Activated gamma-delta T cell (primary cell): ENCODE measurements around the gene CYP2B6.
"Not testable (repeated sequence)": the region's sequence is repeated elsewhere in the genome, so short reads cannot be mapped to it uniquely, and the experiment has no call there.

Source experiments
- DNase-seq: peaks from one replicate; lab custom pipeline; 2025; lab: John Stamatoyannopoulos, UW
- total RNA-seq, 2 donors: gene quantifications; one replicate each; lab custom pipeline; 2026; lab: John Stamatoyannopoulos, UW

The CYP2B6 gene
- 0 to 0.31 reads per million in 2 donors for total RNA-seq

DNA sequence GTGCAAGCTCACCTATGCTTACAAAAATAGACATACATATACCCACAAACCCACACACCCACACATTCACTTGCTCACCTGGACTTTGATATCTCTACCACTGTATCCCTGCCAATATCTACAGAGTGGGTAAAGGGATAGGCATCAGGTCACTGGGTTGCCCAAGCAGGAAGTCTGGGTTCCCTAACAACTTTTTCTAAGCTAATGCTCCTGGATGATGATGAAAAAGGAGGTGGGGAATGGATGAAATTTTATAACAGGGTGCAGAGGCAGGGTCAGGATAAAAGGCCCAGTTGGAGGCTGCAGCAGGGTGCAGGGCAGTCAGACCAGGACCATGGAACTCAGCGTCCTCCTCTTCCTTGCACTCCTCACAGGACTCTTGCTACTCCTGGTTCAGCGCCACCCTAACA, at the start of gene CYP2B6:
TSS of gene CYP2B6 (plus strand) at position 311 of the 410 bp plus-strand sequence. CDS start at position 335, 24 bp downstream.
- no peak for DNase-seq

DNA sequence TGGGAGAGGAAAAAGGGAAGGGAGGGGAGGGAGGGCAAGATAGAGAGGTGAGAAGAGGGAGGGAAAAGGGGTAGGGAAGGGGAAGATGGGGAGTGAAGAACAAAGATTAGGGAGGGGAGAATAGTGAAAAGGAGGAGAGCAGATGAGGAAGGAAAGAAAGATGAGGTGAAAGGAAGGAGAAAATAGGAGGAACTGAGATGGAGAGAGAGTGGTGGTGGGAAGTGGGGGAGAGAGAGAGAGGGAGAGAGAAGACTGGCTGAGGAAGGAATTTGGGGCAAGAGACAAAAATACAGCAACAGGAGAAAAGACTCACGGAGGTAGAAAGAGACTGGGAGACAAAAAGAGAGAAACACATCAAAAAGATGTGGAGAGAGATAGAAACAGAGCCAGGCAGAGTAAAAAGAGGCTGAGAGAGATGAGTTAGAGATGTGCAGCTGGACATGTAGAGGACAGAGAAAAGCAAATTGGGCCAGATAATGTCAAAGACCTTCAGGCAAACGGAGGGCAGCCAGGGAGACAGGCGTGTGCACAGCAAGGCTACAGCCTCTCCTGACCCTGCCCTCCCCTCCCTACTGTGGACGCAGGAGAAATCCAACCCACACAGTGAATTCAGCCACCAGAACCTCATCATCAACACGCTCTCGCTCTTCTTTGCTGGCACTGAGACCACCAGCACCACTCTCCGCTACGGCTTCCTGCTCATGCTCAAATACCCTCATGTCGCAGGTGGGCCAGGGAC, 49.4 kb upstream of the CYP2B6 start:
- DNase-seq: no peak

DNA sequence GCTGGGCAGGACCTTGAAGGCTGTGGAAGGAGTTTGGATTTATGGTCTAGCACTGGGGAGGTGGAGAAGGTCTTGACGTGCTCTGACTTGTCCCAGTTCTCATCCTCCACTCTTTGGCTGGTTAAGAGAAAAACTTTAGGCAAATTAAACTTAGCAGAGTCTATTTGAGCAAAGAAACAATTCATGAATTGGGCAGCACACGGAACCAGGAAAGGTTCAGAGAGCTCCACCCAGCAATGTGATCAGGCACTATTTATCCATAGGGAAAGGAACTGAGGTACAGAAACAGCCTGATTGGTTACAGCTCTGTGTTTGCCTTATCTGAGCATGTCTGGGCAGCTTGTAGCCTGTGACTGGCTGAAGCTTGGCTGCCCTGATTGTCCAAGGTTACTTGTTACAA, 45.4 kb upstream of the CYP2B6 start:
- DNase-seq: no peak

DNA sequence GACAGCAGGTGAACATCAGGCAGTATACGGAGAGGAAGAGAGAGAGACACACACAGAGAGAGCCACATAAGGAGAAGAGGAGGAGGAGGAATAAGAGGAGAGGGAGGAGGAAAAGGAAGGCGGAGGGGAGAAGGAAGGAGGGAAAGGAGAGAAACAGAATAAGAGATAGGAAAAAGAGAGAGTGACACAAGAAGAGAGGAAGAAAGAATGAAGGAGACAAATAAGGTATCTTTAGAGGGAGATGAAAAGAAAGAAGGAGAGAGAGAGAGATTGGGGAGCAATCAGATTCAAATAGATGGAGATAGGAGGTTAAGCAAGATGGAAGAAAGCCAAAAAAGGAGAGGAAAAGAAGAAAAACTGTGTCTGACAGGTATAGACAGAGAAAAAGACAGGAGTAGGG, 44.0 kb upstream of the CYP2B6 start:
- DNase-seq: no peak

DNA sequence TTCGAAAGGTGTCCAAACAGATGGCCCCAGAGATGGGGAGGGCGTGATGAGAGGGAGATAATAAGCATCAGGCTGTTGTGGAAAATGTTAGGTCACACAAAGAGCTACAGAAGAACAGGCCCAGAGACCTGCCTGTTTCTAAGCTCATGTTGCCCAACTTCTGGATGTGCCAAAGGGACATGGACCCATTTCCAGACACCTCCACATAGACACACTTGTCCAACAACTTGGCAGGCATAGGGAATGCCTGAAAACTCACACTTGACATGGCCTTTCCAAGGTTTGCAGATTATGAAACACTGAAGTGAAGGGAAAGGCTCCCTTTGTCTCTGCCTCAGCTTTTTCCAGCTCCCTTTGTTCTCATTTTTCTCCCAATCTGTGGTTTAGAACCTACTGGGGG, 43.5 kb upstream of the CYP2B6 start:
- no peak for DNase-seq

DNA sequence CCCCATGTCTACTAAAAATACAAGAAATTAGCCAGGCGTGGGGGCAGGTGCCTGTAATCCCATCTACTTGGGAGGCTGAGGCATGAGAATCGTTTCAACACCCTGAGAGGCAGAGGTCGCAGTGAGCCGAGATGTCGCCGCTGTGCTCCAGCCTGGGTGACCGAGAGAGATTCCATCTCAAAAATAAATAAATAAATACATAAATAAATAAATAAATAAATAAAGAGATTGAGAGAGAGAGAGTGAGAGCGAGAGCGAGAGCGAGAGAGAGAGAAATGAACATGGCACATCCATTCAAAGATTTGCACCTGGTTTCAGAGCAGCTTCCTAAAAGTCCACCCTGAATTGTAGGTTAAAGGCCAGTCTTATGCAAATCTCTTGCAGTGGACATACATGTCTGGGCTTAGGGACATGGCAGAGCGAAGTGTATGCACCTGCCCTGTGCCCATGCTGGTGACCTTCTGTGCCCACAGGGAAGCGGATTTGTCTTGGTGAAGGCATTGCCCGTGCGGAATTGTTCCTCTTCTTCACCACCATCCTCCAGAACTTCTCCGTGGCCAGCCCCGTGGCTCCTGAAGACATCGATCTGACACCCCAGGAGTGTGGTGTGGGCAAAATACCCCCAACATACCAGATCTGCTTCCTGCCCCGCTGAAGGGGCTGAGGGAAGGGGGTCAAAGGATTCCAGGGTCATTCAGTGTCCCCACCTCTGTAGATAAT, 42.3 kb upstream of the CYP2B6 start:
- DNase-seq: no peak

DNA sequence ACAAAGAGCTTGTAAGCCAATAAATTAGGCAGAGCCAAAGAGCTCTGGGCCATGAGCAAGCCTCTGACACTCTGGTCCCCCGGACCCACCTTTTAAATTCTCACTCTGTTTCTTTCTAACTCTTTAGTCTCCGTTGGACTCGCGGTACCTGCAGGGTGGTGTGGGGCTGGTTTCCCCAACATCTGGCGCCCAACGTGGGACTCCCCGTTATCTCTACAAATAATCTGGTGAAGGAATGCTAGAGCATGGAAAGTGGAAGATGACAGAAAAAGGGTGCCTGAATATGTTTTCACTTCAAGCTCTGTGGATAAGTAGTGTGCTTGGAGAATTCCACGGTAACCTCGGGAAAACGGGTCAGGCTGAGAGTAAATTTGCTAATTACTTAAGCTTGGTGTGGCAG, 36.5 kb upstream of the CYP2B6 start:
- no peak for DNase-seq

DNA sequence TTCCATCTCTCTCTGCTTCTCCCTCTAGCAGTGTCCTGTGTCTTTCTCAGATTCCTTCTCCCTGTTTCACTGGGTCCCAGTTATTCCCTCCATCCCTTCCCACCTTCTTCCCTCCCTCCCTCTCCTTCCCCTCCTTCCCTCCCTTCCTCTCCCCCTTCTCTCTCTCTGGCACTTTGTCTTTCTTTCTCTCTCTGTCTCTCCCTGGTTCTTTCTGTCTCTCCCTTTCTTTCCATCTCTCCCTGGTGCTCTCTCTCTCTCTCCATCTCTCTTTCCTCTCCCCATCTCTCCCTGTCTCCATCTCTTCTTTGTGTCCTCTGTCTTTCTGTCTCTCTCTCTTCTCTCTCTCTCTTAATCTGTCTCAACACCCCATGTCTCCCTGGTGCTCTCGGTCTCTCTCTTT, 31.7 kb upstream of the CYP2B6 start:
- DNase-seq: no peak

DNA sequence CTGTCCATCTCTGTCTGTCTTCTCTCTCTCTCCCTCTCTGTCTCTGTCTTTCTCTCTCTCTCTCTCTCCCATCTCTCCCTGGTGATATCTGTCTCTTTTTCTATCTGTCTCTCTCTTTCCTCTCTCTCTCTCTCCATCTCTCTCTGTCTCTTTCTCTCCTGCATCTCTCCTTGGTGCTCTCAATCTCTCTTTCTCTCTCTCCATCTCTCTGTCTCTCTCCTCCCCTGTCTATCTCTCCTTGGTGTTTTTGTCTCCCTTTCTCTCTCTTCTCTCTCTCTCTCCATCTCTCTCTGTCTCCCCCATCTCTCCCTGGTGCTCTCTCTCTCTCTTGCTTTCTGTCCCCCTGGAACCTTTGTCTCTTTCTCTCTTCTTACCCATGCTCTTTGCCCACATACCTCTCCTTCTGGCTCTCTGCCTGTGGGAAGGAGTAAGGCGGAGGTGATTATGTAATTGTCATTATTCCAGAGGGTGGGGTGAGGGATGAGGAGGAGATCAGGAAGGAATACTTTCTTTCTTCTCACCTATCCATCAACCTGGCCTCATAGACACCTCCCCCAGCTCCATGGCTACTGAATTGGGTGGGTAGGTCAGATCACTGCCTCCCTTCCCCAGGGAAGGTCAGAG, 30.9 kb upstream of the CYP2B6 start:
- no peak for DNase-seq

DNA sequence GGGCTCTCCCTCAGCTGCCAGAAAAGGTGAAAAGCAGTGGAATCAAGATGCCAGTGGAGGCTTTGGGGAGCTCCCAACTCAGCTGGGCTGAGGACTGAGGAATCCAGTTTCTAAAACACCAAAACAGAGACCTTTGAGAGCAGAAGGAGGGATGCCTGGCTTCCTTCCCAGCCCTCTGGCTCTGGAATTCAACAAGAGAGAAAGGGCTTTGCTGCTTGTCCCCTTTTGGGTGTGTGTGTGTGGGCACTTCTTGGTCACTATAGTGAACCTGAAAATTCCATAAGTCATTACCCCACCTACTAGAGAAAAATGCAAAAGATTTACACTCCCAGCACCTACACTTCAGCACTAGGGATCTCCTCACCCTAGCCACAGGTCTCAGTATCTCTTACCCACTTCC, 30.3 kb upstream of the CYP2B6 start:
- DNase-seq: no peak

DNA sequence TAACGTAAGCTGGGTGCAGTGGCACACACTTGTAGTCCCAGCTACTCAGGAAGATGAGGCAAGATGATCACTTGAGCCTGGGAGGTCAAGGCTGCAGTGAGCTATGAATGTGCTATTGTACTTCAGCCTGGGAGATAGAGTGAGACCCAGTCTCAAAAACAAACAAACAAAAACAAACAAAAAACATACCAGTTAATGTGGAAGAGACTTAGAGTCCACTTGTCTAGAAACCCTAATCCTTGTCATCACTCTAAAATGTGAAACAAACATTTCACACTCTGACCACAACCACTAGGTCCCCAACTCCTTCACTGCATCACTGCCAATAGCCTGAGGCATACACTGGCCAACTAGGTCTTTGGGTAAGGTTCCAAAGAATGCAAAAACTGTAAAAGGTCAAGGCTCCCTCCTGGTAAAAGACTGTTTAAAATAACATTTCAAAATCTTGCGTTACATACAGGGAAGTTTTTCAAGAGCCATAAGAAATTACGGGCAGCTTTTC, 28.6 kb upstream of the CYP2B6 start:
- no peak for DNase-seq

DNA sequence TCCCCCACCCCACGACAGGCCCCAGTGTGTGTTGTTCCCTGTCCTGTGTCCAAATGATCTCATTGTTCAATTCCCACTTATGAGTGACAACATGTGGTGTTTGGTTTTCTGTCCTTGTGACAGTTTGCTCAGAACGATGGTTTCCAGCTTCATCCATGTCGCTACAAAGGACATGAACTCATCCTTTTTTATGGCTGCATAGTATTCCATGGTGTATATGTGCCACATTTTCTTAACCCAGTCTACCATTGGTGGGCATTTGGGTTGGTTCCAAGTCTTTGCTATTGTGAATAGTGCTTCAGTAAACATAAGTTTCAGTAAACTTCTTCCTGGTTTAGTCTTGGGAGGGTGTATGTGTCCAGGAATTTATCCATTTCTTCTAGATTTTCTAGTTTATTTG, 26.7 kb upstream of the CYP2B6 start:
- not testable (repeated sequence) for DNase-seq

DNA sequence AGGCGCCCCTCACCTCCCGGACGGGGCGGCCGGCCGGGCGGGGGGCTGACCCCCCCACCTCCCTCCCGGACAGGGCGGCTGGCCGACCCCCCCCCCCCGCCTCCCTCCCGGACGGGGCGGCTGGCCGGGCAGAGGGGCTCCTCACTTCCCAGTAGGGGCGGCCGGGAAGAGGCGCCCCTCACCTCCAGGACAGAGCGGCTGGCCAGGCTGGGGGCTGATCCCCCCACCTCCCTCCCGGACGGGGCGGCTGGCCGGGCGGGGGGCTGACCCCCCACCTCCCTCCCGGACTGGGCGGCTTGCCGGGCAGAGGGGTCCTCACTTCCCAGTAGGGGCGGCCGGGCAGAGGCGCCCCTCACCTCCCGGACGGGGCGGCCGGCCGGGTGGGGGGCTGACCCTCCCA, 25.7 kb upstream of the CYP2B6 start:
- not testable (repeated sequence) for DNase-seq

DNA sequence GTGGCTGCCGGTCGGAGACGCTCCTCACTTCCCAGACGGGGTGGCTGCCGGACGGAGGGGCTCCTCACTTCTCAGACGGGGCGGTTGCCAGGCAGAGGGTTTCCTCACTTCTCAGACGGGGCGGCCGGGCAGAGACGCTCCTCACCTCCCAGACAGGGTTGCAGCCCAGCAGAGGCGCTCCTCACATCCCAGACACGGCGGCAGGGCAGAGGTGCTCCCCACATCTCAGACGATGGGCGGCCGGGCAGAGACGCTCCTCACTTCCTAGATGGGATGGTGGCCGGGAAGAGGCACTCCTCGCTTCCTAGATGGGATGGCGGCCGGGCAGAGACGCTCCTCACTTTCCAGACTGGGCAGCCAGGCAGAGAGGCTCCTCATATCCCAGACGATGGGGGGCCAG, 24.5 kb upstream of the CYP2B6 start:
- not testable (repeated sequence) for DNase-seq

DNA sequence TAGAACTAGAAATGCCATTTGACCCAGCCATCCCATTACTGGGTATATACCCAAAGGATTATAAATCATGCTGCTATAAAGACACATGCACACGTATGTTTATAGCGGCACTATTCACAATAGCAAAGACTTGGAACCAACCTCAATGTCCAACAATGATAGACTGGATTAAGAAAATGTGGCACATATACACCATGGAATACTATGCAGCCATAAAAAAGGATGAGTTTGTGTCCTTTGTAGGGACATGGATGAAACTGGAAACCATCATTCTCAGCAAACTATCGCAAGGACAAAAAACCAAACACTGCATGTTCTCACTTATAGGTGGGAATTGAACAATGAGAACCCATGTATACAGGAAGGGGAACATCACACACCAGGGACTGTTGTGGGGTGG, 23.0 kb upstream of the CYP2B6 start:
- DNase-seq: not testable (repeated sequence)

DNA sequence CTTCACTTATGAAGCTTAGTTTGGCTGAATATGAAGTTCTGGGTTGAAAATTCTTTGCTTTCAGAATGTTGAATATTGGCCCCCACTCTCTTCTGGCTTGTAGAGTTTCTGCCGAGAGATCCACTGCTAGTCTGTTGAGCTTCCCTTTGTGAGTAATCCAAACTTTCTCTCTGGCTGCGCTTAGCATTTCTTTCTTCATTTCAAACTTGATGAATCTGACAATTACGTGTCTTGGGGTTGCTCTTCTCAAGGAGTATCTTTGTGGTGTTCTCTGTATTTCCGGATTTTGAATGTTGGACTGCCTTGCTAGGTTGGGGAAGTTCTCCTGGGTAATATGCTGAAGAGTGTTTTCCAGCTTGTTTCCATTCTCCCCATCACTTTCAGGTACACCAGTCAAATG, 21.4 kb upstream of the CYP2B6 start:
- DNase-seq: not testable (repeated sequence)

DNA sequence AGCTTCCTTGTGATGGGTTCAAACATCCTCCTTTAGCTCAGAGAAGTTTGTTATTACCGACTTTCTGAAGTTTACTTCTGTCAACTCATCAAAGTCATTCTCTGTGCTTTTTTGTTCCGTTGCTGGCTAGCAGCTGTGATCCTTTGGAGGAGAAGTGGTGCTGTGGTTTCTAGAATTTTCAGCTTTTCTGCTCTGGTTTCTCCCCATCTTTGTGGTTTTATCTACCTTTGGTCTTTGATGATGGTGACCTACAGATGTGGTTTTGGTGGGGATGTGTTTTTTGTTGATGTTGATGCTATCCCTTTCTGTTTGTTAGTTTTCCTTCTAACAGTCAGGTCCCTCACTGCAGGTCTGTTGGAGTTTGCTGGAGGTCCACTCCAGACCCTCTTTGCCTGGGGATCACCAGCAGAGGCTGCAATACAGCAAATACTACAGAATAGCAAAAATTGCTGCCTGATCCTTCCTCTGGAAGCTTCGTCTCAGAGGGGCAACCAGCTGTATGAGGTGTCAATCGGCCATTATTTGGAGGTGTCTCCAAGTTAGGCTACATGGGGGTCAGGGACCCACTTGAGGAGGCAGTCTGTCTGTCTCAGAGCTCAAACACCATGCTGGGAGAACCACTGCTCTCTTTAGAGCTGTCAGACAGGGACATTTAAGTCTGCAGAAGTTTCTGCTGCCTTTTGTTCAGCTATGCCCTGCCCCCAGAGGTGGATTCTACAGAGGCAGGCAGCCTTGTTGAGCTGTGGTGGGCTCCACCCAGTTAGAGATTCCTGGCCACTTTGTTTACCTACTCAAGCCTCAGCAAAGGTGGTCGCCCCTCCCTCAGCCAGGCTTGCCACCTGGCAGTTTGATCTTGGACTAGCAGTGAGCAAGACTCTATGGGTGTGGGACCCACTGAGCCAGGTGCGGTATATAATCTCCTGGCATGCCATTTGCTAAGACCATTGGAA, 20.4 kb upstream of the CYP2B6 start:
- DNase-seq: not testable (repeated sequence)

DNA sequence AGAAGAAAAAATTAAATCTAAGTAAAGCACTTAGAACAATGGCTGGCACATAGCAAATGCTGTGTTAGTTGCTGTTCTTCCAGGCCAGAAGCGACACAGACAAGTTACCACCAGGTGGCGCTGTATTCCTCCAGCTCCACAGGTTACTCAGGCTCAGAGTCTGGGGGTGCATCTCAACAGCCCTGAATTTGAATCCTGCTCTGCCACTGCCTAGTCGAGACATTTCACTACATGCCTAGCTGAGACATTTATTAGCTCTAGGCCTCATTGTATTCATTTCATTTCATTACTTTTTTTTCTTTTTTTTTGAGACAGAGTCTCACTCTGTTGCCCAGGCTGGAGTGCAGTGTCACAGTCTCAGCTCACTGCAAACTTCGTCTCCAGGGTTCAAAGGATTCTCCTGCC, 16.4 kb upstream of the CYP2B6 start:
- DNase-seq: no peak

DNA sequence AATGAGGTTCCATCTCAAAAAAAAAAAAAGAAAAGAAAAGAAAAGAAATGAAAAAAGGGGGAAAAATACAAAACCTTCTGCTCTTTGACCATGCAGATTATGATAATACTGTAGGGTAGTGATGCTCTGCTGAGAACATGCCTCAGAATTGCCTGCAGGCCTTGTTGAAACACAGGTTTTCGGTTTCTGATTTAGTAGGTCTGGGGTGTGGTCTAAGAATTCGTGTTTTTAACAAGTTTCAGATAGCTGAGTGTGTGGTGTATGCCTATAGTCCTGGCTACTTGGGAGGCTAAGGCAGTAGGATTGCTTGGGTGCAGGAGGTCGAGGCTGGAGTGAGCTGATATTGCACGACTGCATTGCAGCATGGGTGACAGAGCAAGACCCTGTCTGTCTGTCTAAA, 14.9 kb upstream of the CYP2B6 start:
- no peak for DNase-seq

DNA sequence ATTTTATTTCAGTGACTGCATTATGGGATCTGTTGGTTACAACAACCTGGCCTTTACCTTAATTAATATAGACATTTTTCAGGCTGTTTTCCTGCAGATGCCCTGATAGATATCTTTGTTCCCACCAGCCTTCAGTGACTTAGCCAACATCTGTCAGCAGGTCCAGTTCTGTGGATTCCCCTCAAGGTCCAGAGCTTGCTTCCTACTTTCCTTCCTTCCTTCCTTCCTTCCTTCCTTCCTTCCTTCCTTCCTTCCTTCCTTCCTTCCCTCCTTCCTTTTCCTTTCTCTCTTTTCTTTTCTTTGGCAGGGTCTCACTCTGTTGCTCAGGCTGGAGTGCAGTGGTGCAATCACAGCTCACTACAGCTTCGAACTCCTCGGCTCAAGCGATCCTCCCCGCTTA, 14.4 kb upstream of the CYP2B6 start:
- no peak for DNase-seq

DNA sequence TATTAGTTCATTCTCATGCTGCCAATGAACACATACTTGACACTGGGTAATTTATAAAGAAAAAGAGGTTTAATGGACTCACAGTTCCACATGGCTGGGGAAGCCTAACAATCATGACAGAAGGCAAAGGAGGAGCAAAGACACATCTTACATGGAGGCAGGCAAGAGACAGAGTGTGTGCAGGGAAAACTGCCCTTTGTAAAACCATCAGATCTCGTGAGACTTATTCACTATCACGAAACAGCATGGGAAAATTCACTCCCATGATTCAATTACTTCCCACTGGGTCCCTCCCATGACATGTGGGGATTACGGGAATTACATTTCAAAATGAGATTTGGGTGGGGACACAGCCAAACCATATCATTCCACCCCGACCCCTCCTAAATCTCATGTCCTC, 11.3 kb upstream of the CYP2B6 start:
- not testable (repeated sequence) for DNase-seq
